H9 (cell line): ENCODE data around the gene TMEM63A. TPM values are rescaled to one million over a fixed set of nuclear protein-coding genes. Genes with fewer than 3 reads are reported as not detected.

ENCODE experiments used
- DNase-seq: peaks from one replicate; pipeline ENCODE4 v3.0.0-alpha.2; 2017
- H2AFZ ChIP-seq: one replicate; pipeline ENCODE4 v1.6.1; 2013; ENCODE audit warnings: mild to moderate bottlenecking, low read length, control low read depth, moderate library complexity
- H2AK5ac ChIP-seq: 2 replicates; pipeline ENCODE4 v1.6.1; 2013; ENCODE audit warnings: low read length, control low read depth, mixed read lengths; ENCODE audit not compliant: insufficient read length
- H2BK120ac ChIP-seq: one replicate; pipeline ENCODE4 v1.6.1; 2013; ENCODE audit warnings: low read depth, mild to moderate bottlenecking, low read length, control low read depth, inconsistent platforms; ENCODE audit not compliant: poor library complexity, severe bottlenecking
- H2BK12ac ChIP-seq: 2 replicates; pipeline ENCODE4 v1.6.1; 2013; ENCODE audit warnings: low read length, control low read depth, mixed read lengths, low read depth; ENCODE audit not compliant: insufficient read length
- H2BK15ac ChIP-seq: 2 replicates; pipeline ENCODE4 v1.6.1; 2013; ENCODE audit warnings: low read depth, low read length, control low read depth
- H2BK20ac ChIP-seq: one replicate; pipeline ENCODE4 v1.6.1; 2013; ENCODE audit warnings: low read depth, mild to moderate bottlenecking, low read length, control low read depth, inconsistent platforms; ENCODE audit not compliant: poor library complexity, severe bottlenecking
- H2BK5ac ChIP-seq: 2 replicates; pipeline ENCODE4 v1.6.1; 2013; ENCODE audit warnings: low read length, control low read depth, mixed read lengths; ENCODE audit not compliant: insufficient read length
- H3K14ac ChIP-seq: 2 replicates; pipeline ENCODE4 v1.6.1; 2013; ENCODE audit warnings: low read length, control low read depth; ENCODE audit not compliant: insufficient read depth
- H3K18ac ChIP-seq: 2 replicates; pipeline ENCODE4 v1.6.1; 2013; ENCODE audit warnings: low read depth, mild to moderate bottlenecking, mixed read lengths, low read length, control low read depth; ENCODE audit not compliant: insufficient read length
- H3K23ac ChIP-seq: 2 replicates; pipeline ENCODE4 v1.6.1; 2013; ENCODE audit warnings: low read length, control low read depth, mixed read lengths, low read depth; ENCODE audit not compliant: insufficient read length
- H3K23me2 ChIP-seq: 2 replicates; pipeline ENCODE4 v1.6.1; 2013; ENCODE audit warnings: low read depth, mild to moderate bottlenecking, mixed read lengths, low read length, control low read depth; ENCODE audit not compliant: insufficient read length, poor library complexity, severe bottlenecking
- H3K27ac ChIP-seq: 2 replicates; pipeline ENCODE4 v1.5.1; 2013; ENCODE audit warnings: low read length, control low read depth, mixed read lengths, low read depth; ENCODE audit not compliant: insufficient read length
- H3K27me3 ChIP-seq: 2 replicates; pipeline ENCODE4 v1.6.1; 2013; ENCODE audit warnings: low read length, control low read depth, inconsistent platforms; ENCODE audit not compliant: insufficient read depth
- H3K4ac ChIP-seq: 2 replicates; pipeline ENCODE4 v1.6.1; 2013; ENCODE audit warnings: low read depth, mild to moderate bottlenecking, control low read depth, inconsistent platforms, low read length, moderate library complexity
- H3K4me1 ChIP-seq: 2 replicates; pipeline ENCODE4 v1.6.1; 2013; ENCODE audit warnings: low read length, control low read depth, inconsistent platforms; ENCODE audit not compliant: insufficient read depth
- H3K4me2 ChIP-seq: 2 replicates; pipeline ENCODE4 v1.6.1; 2013; ENCODE audit warnings: low read length, control low read depth, mixed read lengths; ENCODE audit not compliant: insufficient read length, insufficient read depth
- H3K56ac ChIP-seq: 2 replicates; pipeline ENCODE4 v1.6.1; 2013; ENCODE audit warnings: low read depth, mild to moderate bottlenecking, mixed read lengths, low read length, control low read depth; ENCODE audit not compliant: insufficient read length
- H3K79me1 ChIP-seq: 2 replicates; pipeline ENCODE4 v1.6.1; 2013; ENCODE audit warnings: low read depth, mild to moderate bottlenecking, moderate library complexity, low read length, control low read depth, inconsistent platforms; ENCODE audit not compliant: insufficient read depth, poor library complexity, severe bottlenecking
- H3K79me2 ChIP-seq: 2 replicates; pipeline ENCODE4 v1.6.1; 2013; ENCODE audit warnings: low read length, control low read depth, inconsistent platforms; ENCODE audit not compliant: insufficient read depth
- H3K9ac ChIP-seq: 2 replicates; pipeline ENCODE4 v1.6.1; 2013; ENCODE audit warnings: low read length, control low read depth, mixed read lengths; ENCODE audit not compliant: insufficient read length; ENCODE audit errors: extremely low read depth
- H3K9me3 ChIP-seq: one replicate; pipeline ENCODE4 v1.6.1; 2013; ENCODE audit warnings: low read depth, low read length, inconsistent platforms; ENCODE audit not compliant: control insufficient read depth
- H3T11ph ChIP-seq: one replicate; pipeline ENCODE4 v1.6.1; 2013; ENCODE audit warnings: mild to moderate bottlenecking, low read length, control low read depth, inconsistent platforms
- H4K20me1 ChIP-seq: one replicate; pipeline ENCODE4 v1.6.1; 2013; ENCODE audit not compliant: control insufficient read depth, insufficient read length, insufficient read depth
- H4K5ac ChIP-seq: 2 replicates; pipeline ENCODE4 v1.6.1; 2013; ENCODE audit warnings: low read depth, mild to moderate bottlenecking, mixed read lengths, low read length, control low read depth; ENCODE audit not compliant: insufficient read length
- H4K8ac ChIP-seq: replicated peaks from 2 replicates; pipeline ENCODE4 v1.6.1; 2013; ENCODE audit warnings: low read length, control low read depth, mixed read lengths, low read depth; ENCODE audit not compliant: insufficient read length
- H4K91ac ChIP-seq: 2 replicates; pipeline ENCODE4 v1.6.1; 2013; ENCODE audit warnings: low read depth, mild to moderate bottlenecking, moderate library complexity, mixed read lengths, low read length, control low read depth; ENCODE audit not compliant: insufficient read length
- H3K27ac Mint-ChIP-seq, 3 experiments: 2 replicates in 2 of 3; 3 replicates in 1 of 3; pipeline ENCODE4 v1.8.0; 2020 to 2021; ENCODE audit warnings: mixed read lengths in 3 of 3, mild to moderate bottlenecking in 1 of 3, moderate library complexity in 1 of 3
- H3K27me3 Mint-ChIP-seq: 2 replicates; pipeline ENCODE4 v1.8.0; 2021; ENCODE audit warnings: low read depth, mild to moderate bottlenecking, moderate library complexity, mixed read lengths
- H3K36me3 Mint-ChIP-seq, 3 experiments: 2 replicates in 2 of 3; 3 replicates in 1 of 3; pipeline ENCODE4 v1.8.0; 2020 to 2021; ENCODE audit warnings: low read depth in 3 of 3, mixed read lengths in 3 of 3; ENCODE audit not compliant: insufficient read depth in 1 of 3
- H3K4me1 Mint-ChIP-seq, 2 experiments: 2 replicates each; pipeline ENCODE4 v1.8.0; 2020; ENCODE audit warnings: mixed read lengths in 2 of 2
- H3K4me3 Mint-ChIP-seq, 2 experiments: 2 replicates in 1 of 2; 3 replicates in 1 of 2; pipeline ENCODE4 v1.8.0; 2020 to 2021; ENCODE audit warnings: mild to moderate bottlenecking in 2 of 2, mixed read lengths in 2 of 2, moderate library complexity in 1 of 2
- H3K9me3 Mint-ChIP-seq, 2 experiments: 2 replicates in 1 of 2; 3 replicates in 1 of 2; pipeline ENCODE4 v1.8.0; 2020; ENCODE audit warnings: mild to moderate bottlenecking in 2 of 2, mixed read lengths in 2 of 2, moderate library complexity in 1 of 2
- WGBS: extraction: QIAGEN DNeasy Blood & Tissue Kit; methylation state at CpG from one replicate; pipeline ENCODE4 v1.1.7; 2013; ENCODE audit warnings: missing lambda C conversion rate, low lambda C conversion rate, mixed read lengths; ENCODE audit not compliant: insufficient read length; ENCODE audit errors: extremely low coverage; 5-methylcytosine and 5-hydroxymethylcytosine counted together
- total RNA-seq: library from RNA; stranded (reverse); gene quantifications from 2 replicates; pipeline ENCODE4 v1.2.1, GENCODE V29; 2021
- TF ChIP-seq, protein P1 (sequence below): fragments of 200-600 bp; sonication (generic); conservative IDR thresholded peaks from 3 replicates; pipeline ENCODE4 v1.8.0; 2021; ENCODE audit warnings: antibody characterized with exemption, mild to moderate bottlenecking

TMEM63A gene
- total RNA-seq, 1 experiment from 2014 or later, result 75.7 TPM

DNA sequence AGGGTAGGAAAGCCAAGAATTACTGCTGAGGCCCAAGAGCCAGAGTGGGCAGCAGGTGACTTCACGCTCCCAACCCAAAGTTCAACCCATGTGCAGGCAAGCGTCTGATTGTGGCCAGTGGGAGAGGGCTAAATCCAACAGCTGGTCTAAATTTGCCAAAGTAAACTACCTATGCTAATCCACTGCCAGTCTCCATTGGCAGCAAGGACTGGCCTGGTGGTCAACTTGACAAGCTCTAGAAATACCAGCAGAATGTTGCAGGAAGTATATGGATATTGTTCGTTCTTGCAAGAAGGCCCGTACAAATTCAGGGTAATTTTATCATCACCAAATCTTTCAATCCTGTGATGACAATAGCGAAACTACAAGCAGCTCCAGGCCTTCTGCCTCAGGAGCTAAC is 1.5 kb downstream of the TMEM63A start:
- no peak overlapping the region for H3K23ac ChIP-seq
- H3K27ac ChIP-seq, result no peak overlapping the region
- H3K79me2 ChIP-seq, result peaks cover 9% of the 10 kb centered on the region; the same call in 1 of the 2 replicates
- no peak overlapping the region for H2BK20ac ChIP-seq
- H3K4me1 ChIP-seq, result peaks cover 12% of the 10 kb centered on the region; the same call in 1 of the 2 replicates
- no peak overlapping the region for H2AFZ ChIP-seq
- no peak overlapping the region for H2BK12ac ChIP-seq
- H4K20me1 ChIP-seq, result no peaks in the 10 kb centered on the region
- H3K4ac ChIP-seq, result no peak overlapping the region
- H3K9me3 ChIP-seq, result no peaks in the 10 kb centered on the region
- no peak overlapping the region for H3K18ac ChIP-seq
- H3T11ph ChIP-seq, result no peak overlapping the region
- Mint-ChIP-seq H3K4me1 (peaks cover 34 to 51% of the 10 kb centered on the region in 2 experiments), H3K9me3 (no peaks in the 10 kb centered on the region), H3K27ac (no peak overlapping the region; a peak in 1 of 7 replicates), H3K27me3 (peaks cover 2% of the 10 kb centered on the region; the same call in 1 of the 2 replicates), H3K4me3 (peak overlapping the region; percentile 78 to 88), H3K36me3 (peaks cover 9 to 28% (median 10%) of the 10 kb centered on the region in 3 experiments; a peak in 5 of 7 replicates)
- WGBS, result no CpG with 5 or more reads among the region's 5 CpGs
- no peak overlapping the region for H3K56ac ChIP-seq
- H2BK120ac ChIP-seq, result no peak overlapping the region
- no peak overlapping the region for H2AK5ac ChIP-seq
- DNase-seq, result no peak
- no peak overlapping the region for H3K14ac ChIP-seq
- H3K4me2 ChIP-seq, result peak overlapping the region; percentile 83
- TF ChIP-seq, protein P1, sequence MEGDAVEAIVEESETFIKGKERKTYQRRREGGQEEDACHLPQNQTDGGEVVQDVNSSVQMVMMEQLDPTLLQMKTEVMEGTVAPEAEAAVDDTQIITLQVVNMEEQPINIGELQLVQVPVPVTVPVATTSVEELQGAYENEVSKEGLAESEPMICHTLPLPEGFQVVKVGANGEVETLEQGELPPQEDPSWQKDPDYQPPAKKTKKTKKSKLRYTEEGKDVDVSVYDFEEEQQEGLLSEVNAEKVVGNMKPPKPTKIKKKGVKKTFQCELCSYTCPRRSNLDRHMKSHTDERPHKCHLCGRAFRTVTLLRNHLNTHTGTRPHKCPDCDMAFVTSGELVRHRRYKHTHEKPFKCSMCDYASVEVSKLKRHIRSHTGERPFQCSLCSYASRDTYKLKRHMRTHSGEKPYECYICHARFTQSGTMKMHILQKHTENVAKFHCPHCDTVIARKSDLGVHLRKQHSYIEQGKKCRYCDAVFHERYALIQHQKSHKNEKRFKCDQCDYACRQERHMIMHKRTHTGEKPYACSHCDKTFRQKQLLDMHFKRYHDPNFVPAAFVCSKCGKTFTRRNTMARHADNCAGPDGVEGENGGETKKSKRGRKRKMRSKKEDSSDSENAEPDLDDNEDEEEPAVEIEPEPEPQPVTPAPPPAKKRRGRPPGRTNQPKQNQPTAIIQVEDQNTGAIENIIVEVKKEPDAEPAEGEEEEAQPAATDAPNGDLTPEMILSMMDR, result no peak
- H4K91ac ChIP-seq, result no peak overlapping the region
- no peak overlapping the region for H2BK5ac ChIP-seq
- no peaks in the 10 kb centered on the region for H3K27me3 ChIP-seq
- H2BK15ac ChIP-seq, result no peak overlapping the region
- no peak overlapping the region for H4K8ac ChIP-seq
- no peaks in the 10 kb centered on the region for H3K79me1 ChIP-seq
- H3K9ac ChIP-seq, result no peak overlapping the region
- H3K23me2 ChIP-seq, result peaks cover 21% of the 10 kb centered on the region
- H4K5ac ChIP-seq, result no peak overlapping the region
